B cell (primary cell): ENCODE results near the gene MIDN. TPM values are rescaled to one million over a fixed set of nuclear protein-coding genes. Genes with fewer than 3 reads are reported as not detected.

Source experiments
- ATAC-seq: fragments of 200-7000 bp; cut with Tn5 transposase; one replicate; pipeline ENCODE4 v1.10.0; 2021; ENCODE audit warnings: low read depth, mild to moderate bottlenecking, moderate number of reproducible peaks, moderate library complexity
- CTCF ChIA-PET: fragments of 350-600 bp; sonication (Branson Sonifier 250); formaldehyde crosslinking; loops from one replicate; lab custom pipeline; 2021; ENCODE audit warnings: antibody characterized with exemption, inconsistent platforms; lab: Charles Lee
- POLR2A ChIA-PET: fragments of 350-600 bp; sonication (Branson Sonifier 250); formaldehyde crosslinking; loops from one replicate; lab custom pipeline; 2021; ENCODE audit warnings: antibody characterized with exemption; lab: Charles Lee
- DNase-seq: peaks from one replicate; pipeline ENCODE4 v3.0.0; 2013
- H2AFZ ChIP-seq: 2 replicates; pipeline ENCODE4 v1.6.1; 2012; ENCODE audit warnings: mild to moderate bottlenecking, low read depth, low read length; ENCODE audit not compliant: insufficient read depth, poor library complexity, severe bottlenecking
- H3K27ac ChIP-seq, 2 donors: 1 replicate in 1 of 2; 2 replicates in 1 of 2; pipeline ENCODE4 v1.5.1; 2012 to 2013; ENCODE audit warnings: low read length in 2 of 2, mild to moderate bottlenecking in 2 of 2, moderate library complexity in 1 of 2
- H3K27me3 ChIP-seq, 4 experiments: fragments of 200-600 bp in 1 of 4; sonication (generic) in 1 of 4; replicated peaks in 1 of 4; 1 replicate in 2 of 4; 2 replicates in 2 of 4; pipeline versions ENCODE4 v1.6.1 to v1.7.0; 2013 to 2016; ENCODE audit warnings: low read length in 3 of 4, mild to moderate bottlenecking in 2 of 4, mixed read lengths in 1 of 4, moderate library complexity in 1 of 4; ENCODE audit not compliant: insufficient read depth in 4 of 4, control insufficient read depth in 3 of 4; ENCODE audit errors: control extremely low read depth in 1 of 4
- H3K36me3 ChIP-seq, 2 experiments: replicated peaks in 1 of 2; 1 replicate in 1 of 2; 2 replicates in 1 of 2; pipeline versions ENCODE4 v1.6.1 to v1.7.1; 2013; ENCODE audit warnings: low read length in 1 of 2; ENCODE audit not compliant: insufficient read depth in 2 of 2, control insufficient read depth in 1 of 2; ENCODE audit errors: control extremely low read depth in 1 of 2, extremely low read depth in 1 of 2
- H3K4me1 ChIP-seq, 2 donors: fragments of 200-600 bp in 1 of 2; sonication (generic) in 1 of 2; 1 replicate in 1 of 2; 2 replicates in 1 of 2; pipeline versions ENCODE4 v1.5.1 to v1.6.1; 2013 to 2017; ENCODE audit warnings: low read length in 2 of 2; ENCODE audit not compliant: control insufficient read depth in 2 of 2, insufficient read depth in 2 of 2
- H3K4me2 ChIP-seq: replicated peaks from 2 replicates; pipeline ENCODE3; 2012; ENCODE audit warnings: mild to moderate bottlenecking, low read depth, low read length; ENCODE audit not compliant: poor library complexity, severe bottlenecking
- H3K4me3 ChIP-seq, 5 experiments: fragments of 200-600 bp in 1 of 5; sonication (generic) in 1 of 5; 1 replicate in 3 of 5; 2 replicates in 2 of 5; pipeline versions ENCODE4 v1.5.1 to v1.7.0; 2011 to 2016; ENCODE audit warnings: low read length in 4 of 5, mild to moderate bottlenecking in 4 of 5, low read depth in 2 of 5, control low read depth in 1 of 5, moderate library complexity in 1 of 5; ENCODE audit not compliant: insufficient read depth in 1 of 5; ENCODE audit errors: control extremely low read depth in 1 of 5, extremely low read depth in 1 of 5
- H3K79me2 ChIP-seq: fragments of 200-600 bp; sonication (generic); one replicate; pipeline ENCODE4 v1.6.0; 2016; ENCODE audit warnings: low read length; ENCODE audit not compliant: control insufficient read depth, insufficient read depth
- H3K9ac ChIP-seq: fragments of 200-600 bp; sonication (generic); 2 replicates; pipeline ENCODE4 v1.6.1; 2017; ENCODE audit warnings: mild to moderate bottlenecking, low read length, moderate library complexity
- H3K9me3 ChIP-seq, 3 donors: one replicate each; pipeline versions ENCODE4 v1.6.1 to v1.7.1; 2013; ENCODE audit warnings: low read length in 2 of 3; ENCODE audit not compliant: control insufficient read depth in 2 of 3, insufficient read depth in 1 of 3; ENCODE audit errors: control extremely low read depth in 1 of 3
- H4K20me1 ChIP-seq: 2 replicates; pipeline ENCODE4 v1.6.0; 2012; ENCODE audit warnings: mild to moderate bottlenecking, low read length; ENCODE audit not compliant: insufficient read depth, control insufficient read depth, poor library complexity, severe bottlenecking
- H3K27ac Mint-ChIP-seq: one replicate; pipeline ENCODE4 v1.8.0; 2021; ENCODE audit warnings: mixed read lengths
- H3K27me3 Mint-ChIP-seq: one replicate; pipeline ENCODE4 v1.8.0; 2021; ENCODE audit warnings: mixed read lengths
- H3K4me1 Mint-ChIP-seq: one replicate; pipeline ENCODE4 v1.8.0; 2021; ENCODE audit warnings: mixed read lengths
- H3K4me3 Mint-ChIP-seq: one replicate; pipeline ENCODE4 v1.8.0; 2021; ENCODE audit warnings: mixed read lengths
- H3K9me3 Mint-ChIP-seq: one replicate; pipeline ENCODE4 v1.8.0; 2022; ENCODE audit warnings: mixed read lengths; ENCODE audit not compliant: insufficient read depth
- EZH2 ChIP-seq: IDR thresholded peaks from 2 replicates; pipeline ENCODE4 v1.6.1; 2012; ENCODE audit warnings: borderline replicate concordance, low read depth, mild to moderate bottlenecking, moderate library complexity, low read length; ENCODE audit not compliant: insufficient read depth, poor library complexity, severe bottlenecking
- WGBS: methylation state at CpG from one replicate; pipeline ENCODE4 v1.1.5; 2013; ENCODE audit warnings: missing lambda C conversion rate; ENCODE audit not compliant: insufficient coverage; 5-methylcytosine and 5-hydroxymethylcytosine counted together
- intact Hi-C: fragments of 100-400 bp; cut with micrococcal nuclease; formaldehyde crosslinking; loops from one replicate; pipeline ENCODE4 v1.10.0; 2022
- polyA plus RNA-seq: library from polyadenylated mRNA; depleted of rRNA; stranded (reverse); fragments of >200 nt; gene quantifications from 2 replicates; pipeline ENCODE4 v1.2.3, GENCODE V29; 2012
- total RNA-seq, 2 donors: library from RNA; stranded (reverse); fragments of 120-200 nt in 1 of 2; gene quantifications; 1 replicate in 1 of 2; 2 replicates in 1 of 2; pipeline versions ENCODE4 v1.2.3 to v1.2.4, GENCODE V29; 2013 to 2022
- TF ChIP-seq, protein P1 (sequence below): fragments of 200-600 bp; IDR thresholded peaks from one replicate; pipeline ENCODE4 v1.8.0; 2022; ENCODE audit warnings: antibody characterized with exemption, mild to moderate bottlenecking

MIDN gene
- total and polyA plus RNA-seq, 2 donors (not counting 1 experiment from before 2014, with no cell fraction given), result 98.5 to 156 TPM

DNA sequence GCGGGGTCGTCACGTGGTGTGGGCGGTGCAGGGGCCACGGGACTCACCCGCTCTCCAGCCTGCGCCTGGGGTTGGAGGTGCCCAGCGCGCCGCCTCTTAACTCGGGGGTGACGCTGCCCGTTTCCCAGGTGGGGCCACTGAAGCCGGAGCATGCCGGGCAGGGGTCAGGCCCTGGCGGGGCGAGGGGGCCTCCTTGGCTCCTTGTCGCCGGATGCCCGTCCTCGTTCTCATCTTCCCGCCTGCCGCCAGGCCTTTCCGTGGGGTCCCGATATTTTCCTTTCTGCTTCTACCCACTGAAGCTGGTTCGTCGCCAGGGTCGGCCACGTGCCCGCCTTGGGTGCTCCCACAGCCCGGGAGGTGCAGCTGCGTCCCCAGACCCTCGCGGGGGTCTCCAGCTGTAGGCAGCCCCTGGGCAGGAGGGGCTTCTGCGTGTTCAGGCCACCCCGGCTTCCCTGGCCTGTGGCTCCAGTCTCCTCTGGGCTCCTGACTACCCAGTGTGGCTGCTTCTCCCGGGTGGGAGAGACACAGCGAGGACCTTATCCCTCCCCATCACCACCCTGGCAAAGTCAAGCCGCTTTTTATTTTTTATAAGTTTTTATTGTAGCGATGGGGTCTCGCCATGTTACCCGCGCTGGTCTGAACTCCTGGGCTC, 27.7 kb downstream of the MIDN start:
- no peaks in the 10 kb centered on the region for H3K27me3 ChIP-seq
- POLR2A ChIA-PET, result interaction anchor here (0.6 to 1.8 kb wide), 2 partner anchors 32 to 165 kb away, joined by 3 to 15 read pairs; no protein-coding TSS in a partner anchor
- H3K4me1 Mint-ChIP-seq, result peaks cover 43% of the 10 kb centered on the region
- peak overlapping the region; percentile 89 for H3K9ac ChIP-seq
- peaks cover 9 to 54% of the 10 kb centered on the region in 2 experiments for H3K36me3 ChIP-seq
- peak overlapping the region; percentile 100 for H3K4me2 ChIP-seq
- 6% methylated on average over 39 of the region's 43 CpGs for WGBS
- peak overlapping the region; percentile 69 for H2AFZ ChIP-seq
- CTCF ChIA-PET, result interaction anchor here (6.1 kb wide), 1 partner anchor 31 kb away, joined by 51 read pairs; no protein-coding TSS in a partner anchor
- no peak for ATAC-seq
- H3K9me3 Mint-ChIP-seq, result no peaks in the 10 kb centered on the region
- peak overlapping the region; percentile 30 to 85 (median 75) for H3K4me3 ChIP-seq
- intact Hi-C loops, result no loop called here
- peaks cover 80% of the 10 kb centered on the region for H4K20me1 ChIP-seq
- H3K79me2 ChIP-seq, result peaks cover 68% of the 10 kb centered on the region
- H3K4me1 ChIP-seq, result peaks cover 32 to 56% of the 10 kb centered on the region in 2 donors
- TF ChIP-seq, protein P1, sequence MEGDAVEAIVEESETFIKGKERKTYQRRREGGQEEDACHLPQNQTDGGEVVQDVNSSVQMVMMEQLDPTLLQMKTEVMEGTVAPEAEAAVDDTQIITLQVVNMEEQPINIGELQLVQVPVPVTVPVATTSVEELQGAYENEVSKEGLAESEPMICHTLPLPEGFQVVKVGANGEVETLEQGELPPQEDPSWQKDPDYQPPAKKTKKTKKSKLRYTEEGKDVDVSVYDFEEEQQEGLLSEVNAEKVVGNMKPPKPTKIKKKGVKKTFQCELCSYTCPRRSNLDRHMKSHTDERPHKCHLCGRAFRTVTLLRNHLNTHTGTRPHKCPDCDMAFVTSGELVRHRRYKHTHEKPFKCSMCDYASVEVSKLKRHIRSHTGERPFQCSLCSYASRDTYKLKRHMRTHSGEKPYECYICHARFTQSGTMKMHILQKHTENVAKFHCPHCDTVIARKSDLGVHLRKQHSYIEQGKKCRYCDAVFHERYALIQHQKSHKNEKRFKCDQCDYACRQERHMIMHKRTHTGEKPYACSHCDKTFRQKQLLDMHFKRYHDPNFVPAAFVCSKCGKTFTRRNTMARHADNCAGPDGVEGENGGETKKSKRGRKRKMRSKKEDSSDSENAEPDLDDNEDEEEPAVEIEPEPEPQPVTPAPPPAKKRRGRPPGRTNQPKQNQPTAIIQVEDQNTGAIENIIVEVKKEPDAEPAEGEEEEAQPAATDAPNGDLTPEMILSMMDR, result no peak
- no peak for TF ChIP-seq EZH2
- no peak for DNase-seq
- H3K27me3 Mint-ChIP-seq, result no peaks in the 10 kb centered on the region
- H3K9me3 ChIP-seq, result no peaks in the 10 kb centered on the region
- peak overlapping the region; percentile 93 to 97 for H3K27ac ChIP-seq
- H3K27ac Mint-ChIP-seq, result peak overlapping the region; percentile 94
- H3K4me3 Mint-ChIP-seq, result peak overlapping the region; percentile 89

DNA sequence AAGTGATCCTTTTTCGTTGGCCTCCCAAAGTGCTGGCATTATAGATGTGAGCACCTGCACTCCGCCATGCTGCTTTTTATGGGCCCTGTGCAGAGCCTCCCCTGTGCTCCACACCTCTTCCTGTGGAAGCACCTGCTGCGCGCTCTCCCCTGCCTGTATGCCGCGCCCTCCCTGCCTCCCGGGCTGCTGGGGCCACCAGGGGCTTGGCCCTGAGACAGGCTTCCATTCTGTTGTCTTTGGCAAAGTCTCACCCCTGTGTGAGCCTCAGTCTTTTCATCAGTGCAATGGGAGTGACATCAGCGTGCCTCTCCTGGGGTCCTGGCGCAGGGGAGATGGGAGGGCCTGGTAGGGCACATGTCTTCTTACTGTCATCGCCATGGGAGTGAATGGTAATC, 28.2 kb downstream of the MIDN start:
- H3K4me3 ChIP-seq, result peak overlapping the region; percentile 30 to 85 (median 75)
- Mint-ChIP-seq H3K27me3 (no peaks in the 10 kb centered on the region), H3K27ac (peak overlapping the region; percentile 94), H3K4me1 (peaks cover 38% of the 10 kb centered on the region), H3K4me3 (peak overlapping the region; percentile 89), H3K9me3 (no peaks in the 10 kb centered on the region)
- 44% methylated on average over 8 of the region's 10 CpGs for WGBS
- H3K27ac ChIP-seq, result peak overlapping the region; percentile 93 to 97
- intact Hi-C loops, result no loop called here
- ChIA-PET CTCF (interaction anchor here (0.7 to 6.1 kb wide), 3 partner anchors 10 to 133 kb away, joined by 3 to 51 read pairs (median 3); no protein-coding TSS in a partner anchor), POLR2A (interaction anchor here (1.8 kb wide), 1 partner anchor 33 kb away, joined by 15 read pairs; no protein-coding TSS in a partner anchor)
- DNase-seq (peak; percentile 63), ATAC-seq (no peak)
- peaks cover 74% of the 10 kb centered on the region for H4K20me1 ChIP-seq
- peak overlapping the region; percentile 100 for H3K4me2 ChIP-seq
- H2AFZ ChIP-seq, result no peak overlapping the region
- peaks cover 29 to 51% of the 10 kb centered on the region in 2 donors for H3K4me1 ChIP-seq
- H3K79me2 ChIP-seq, result peaks cover 63% of the 10 kb centered on the region
- no peaks in the 10 kb centered on the region for H3K27me3 ChIP-seq
- no peaks in the 10 kb centered on the region for H3K9me3 ChIP-seq
- H3K36me3 ChIP-seq, result peaks cover 9 to 49% of the 10 kb centered on the region in 2 experiments
- peak overlapping the region; percentile 89 for H3K9ac ChIP-seq
- TF ChIP-seq EZH2, result no peak
- TF ChIP-seq, protein P1, result no peak
